Measurements from ENCODE around the gene MYO5B.
A peak's percentile ranks its signal among the peaks of the same experiment; 100 is the strongest.
"Not testable (repeated sequence)": the region's sequence is repeated elsewhere in the genome, so short reads cannot be mapped to it uniquely, and the experiment has no call there.

Gene MYO5B

DNA sequence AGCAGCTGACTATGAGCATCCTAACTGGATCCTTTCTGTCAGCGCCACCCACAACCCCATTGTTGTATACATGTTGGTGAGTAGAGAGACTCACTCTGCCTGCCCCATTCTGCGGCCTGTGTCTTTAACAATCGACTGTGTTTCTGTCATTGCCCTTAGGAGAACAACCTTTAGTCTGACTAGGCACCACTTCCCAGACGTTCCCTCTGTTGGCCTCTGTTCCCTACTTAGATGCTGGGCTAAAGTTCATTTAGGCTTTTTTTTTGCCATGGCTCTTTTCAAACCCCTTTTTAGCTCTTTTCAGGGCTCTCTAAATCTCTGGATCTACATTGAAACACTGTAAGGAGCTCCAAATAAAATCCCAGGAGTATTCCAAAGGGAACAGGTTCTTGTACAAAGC lies 361.1 kb downstream of the MYO5B start:
- no peak for DNase-seq (ENCODE audit: low spot score)

DNA sequence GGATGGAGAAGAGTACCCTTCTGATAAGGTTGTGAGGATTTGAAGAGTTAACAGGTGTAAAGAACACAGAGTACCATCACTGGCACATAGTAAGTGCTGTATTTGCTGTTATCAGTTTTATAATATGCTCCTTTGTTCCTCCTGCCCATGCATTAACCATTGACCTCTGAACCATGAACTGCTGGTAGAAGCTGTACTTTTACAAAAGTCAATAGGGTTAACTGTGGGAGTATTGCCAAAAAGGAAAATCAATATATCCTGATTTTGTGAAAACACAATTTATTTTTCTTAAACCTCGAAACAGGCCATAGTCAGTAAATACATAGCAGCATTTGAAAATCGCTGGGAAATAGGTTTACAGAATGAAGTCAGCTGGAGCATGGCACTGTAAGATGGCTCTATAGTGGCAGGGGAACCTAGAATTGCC lies 362.7 kb downstream of the MYO5B start:
- DNase-seq (ENCODE audit: low spot score), result no peak

DNA sequence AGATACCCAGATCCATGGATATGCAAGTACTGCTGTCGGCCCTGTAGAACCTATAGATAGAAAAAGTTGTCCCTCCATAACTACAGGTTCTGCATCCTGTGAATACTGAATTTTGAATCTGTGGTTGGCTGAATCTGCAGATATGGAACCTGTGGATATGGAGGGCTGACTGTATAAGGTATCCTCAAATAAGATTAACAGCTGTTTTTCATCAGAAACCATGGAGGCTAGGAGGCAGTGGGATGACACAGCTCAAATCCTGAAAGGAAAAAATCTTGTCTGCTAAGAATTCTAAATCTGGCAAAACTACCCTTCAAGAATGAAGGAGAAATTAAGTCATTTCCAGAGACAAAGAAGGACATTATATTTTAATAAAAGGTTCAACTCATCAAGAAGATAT lies 367.0 kb downstream of the MYO5B start:
- DNase-seq (ENCODE audit: low spot score), result no peak

DNA sequence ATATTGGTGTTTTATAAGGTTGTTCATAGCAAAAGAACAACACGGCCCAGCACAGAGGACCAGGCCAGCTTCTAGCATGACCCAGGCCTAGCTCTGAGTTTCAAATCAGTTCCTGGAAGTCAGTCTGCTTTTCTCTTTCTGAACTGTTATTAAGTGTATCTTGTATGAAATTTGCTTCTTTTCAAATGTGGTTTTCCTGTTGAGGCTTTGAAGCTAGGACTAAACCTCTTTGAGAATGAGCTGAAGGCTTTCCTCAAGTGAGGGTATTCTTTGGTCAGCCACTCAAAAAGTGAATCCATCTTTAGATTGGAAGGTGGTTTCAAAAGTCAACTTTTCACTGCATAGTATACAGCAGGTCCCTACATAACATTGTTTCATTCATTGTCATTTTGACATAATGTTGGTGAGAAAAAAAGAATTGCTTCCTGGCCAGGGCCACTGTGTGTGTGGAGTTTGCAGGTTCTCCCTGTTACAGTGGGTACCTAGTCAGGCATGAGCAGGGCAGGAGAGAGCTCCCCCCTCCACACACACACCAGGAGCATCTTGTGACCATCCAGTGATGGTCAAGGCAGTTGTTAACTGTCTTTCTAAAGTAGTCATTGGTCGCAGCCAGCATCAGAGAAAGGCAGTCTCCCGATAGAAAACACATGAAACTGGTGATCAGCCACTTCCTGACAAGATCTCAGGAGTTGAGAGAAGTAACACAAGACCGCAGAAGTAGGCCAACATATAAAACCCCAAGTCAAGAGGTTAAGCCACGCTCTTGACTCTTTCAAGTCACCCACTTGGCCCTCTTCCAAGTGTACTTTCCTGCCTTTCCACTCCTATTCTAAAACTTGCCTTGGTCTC lies 374.9 kb downstream of the MYO5B start:
- no peak for DNase-seq (ENCODE audit: low spot score)

DNA sequence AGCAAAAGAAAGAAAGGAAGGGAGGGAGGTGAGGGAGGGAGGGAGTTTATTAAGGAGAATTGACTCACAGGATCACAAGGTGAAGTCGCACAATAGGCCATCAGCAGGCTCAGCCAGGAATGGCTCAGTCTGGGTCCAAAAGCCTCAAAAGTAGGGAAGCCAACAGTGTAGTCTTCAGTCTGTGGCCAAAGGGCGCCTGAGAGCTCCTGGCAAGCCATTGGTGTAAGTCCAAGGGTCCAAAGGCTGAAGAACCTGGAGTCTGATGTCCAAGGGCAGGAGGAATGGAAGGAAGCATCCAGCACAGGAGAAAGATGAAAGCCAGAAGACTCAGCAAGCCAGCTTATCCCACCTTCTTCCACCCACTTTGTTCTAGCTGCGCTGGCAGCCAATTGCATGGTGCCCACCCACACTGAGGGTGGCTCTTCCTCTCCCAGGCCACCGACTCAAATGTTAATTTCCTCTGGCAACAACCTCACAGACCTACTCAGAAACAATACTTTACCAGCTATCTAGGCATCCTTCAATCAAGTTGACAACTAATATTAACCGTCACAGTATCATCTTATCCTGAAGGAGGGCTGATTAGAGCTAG lies 375.8 kb downstream of the MYO5B start:
- no peak for DNase-seq (ENCODE audit: low spot score)

DNA sequence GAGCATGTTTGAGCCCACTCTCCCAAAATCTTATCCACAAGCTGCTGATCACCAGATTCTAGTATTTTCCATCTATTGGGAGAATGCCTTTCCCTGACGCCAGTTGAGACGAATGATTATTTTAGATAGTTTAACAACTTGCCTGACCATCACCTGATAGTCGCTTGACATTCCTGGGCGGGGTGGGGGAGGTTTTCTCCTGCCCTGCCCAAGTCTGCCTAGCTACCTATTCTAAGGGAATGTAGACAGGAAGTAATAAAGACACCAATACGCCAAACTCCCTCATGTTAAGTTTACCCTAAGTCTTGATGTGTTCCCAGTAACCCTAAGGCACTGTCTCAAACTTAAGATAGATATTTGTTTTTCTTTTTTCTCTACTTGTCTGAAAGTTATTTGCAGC lies 377.0 kb downstream of the MYO5B start:
- DNase-seq (ENCODE audit: low spot score), result no peak

DNA sequence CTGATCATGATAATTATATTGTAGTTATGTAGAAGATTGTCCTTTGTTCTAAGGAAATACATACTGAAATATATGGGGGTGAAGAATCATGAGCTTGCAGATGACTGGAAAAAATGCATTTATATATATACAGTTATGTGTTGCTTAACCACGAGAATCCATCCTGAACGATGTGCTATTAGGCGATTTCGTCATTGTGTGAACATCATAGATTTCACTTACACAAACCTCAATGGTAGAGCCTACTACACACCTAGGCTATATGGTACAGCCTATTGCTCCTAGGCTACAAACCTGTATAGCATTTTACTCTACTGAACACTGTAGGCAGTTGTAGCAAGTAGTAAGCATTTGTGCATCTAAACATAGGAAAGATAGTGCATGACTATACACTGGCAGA lies 379.0 kb downstream of the MYO5B start:
- DNase-seq (ENCODE audit: low spot score), result no peak

DNA sequence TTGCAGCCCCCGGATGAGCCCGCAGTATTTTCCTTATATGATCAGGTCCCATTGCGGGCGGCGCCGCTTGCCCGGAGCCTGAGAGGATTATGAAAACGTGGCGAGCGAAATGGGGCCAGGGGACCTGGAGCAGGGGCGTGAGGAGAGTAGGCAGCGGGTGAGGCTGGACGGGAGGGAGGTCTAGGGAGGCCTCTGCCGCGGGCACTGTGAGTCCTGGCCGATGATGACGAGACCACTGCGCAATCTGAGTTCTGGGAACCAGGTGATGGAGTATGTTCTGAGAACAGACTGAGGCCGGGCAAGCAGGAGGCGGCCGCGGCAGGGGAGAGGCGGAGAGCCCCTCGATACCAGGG lies 380.8 kb downstream of the MYO5B start:
- DNase-seq (ENCODE audit: low spot score), result peak; percentile 52

DNA sequence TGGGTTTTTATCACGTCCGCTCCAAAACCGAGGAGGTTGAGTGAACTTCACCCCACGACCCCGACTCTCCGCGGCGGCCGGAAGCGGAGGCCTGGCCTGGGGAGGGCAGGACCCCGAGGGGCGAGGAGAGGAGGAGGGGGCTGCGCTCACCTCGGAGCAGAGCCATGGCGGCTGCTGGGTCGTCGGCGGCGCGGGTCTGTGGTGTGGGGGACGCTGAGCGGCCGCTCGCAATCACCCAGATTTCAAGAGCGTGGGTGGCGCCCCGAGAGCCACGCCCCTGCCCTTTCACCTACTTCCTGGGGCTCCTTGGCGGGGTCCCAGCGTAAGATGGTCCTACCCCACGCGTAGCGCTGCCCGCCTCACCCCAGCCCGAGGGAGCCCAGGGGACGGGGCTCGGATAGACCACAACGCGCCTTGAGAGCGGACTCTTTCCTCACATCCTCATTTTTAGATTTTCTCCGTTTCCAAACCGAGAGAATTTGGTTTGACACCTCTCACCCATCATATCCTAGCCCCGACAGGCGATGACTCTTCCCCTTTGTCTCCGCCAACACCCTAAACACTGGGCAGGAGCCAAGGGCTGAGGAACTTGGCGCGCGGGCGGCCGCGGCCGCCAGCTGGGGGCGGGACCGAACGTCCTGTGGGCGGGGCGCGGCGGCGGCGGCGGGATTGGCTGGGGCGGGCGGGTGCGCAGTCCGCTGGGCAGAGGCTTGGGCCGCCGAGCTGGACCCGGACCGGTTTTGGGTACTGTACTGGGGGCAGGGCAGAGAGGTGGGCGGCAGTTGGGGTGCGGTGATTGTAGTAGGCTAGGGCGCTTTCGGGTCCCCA lies 381.4 kb downstream of the MYO5B start, which contains the start of gene ACAA2:
TSS of gene ACAA2 (minus strand) at position 215 of the 828 bp plus-strand sequence. CDS start at position 166, 49 bp downstream.
- peak; percentile 91 for DNase-seq (ENCODE audit: low spot score)

DNA sequence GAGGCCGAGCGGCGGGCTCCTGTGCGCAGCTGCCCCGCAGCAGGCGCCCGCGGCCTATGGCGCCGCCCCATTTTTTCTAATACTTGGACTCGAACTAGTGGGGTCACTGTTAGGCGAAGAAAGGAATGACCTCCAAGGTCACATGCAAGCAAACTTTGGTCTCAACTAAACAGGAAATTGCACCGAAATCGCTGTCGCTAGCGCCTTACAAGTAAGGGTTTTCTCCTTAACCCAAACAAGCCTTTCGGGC lies 382.0 kb downstream of the MYO5B start:
- DNase-seq (ENCODE audit: low spot score), result no peak

DNA sequence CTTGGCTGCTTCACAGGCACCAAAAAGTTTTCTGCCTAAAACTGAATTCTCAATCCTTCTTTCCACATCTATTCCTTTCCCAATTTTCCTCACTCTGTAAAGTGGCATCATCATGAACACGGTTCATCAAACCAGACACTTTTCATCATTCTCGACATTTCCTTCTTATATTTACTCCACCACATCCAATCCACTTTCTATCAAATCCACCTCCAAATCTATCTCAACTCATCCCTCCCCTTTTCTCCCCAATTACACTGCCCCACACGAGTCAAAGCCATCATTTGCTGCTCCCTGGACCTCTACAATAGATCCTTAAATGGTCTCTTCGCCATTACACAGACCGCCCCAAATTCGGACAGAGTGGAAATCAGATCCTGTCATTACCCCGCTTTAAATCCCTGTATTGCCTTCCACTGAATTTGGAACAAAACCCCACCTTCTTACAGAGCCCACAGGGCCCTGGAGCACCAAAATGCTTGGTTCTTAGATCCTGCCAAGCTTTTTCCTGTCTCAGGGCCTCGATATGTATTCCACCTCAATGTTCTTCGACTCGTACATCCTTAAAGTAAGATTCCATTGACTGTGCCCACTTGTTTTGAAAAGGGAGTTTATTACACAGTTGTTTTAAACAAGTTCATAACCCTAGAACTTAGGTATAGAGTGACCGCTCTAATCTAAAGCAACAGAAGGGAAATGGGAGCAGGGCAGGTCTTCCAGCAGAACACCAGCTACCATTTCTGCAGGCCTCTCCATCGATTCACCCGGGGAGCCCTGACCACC lies 382.5 kb downstream of the MYO5B start:
- DNase-seq (ENCODE audit: low spot score), result peak; percentile 45

DNA sequence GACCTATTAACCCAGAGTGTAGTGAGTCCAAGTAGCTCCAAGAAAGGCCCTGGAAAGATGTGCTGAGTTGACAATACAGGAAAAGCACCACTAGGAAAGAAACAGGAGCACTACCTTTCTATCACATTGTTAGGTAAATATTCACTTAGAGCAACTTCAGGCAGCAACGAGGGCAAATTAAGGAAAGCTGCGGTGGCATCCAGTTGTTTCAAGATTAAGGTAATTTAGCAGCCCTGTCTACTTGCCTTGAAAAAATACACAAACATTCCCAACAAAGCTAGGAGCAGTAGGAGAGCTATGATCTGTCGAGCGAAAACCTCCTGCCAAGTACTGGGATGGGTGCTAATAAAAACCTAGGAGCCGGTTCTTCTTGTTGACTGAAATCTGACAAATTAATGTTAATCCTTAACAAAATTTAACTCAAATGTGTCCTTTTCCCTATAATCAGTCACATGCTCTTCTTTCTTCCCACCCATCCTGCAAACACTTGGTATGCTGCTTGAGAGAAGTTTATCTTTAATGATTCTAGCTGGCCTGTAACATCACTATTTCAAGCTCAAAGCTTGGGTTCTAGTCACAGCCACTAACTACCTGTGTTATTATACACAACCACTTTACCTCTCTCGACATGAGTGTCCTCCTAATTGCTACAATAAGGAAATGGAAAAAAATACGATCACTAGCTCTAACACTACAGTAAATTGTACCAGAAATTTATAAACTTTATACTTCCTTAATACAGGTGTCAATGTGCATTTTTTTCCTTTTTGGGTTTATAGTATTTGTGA lies 383.6 kb downstream of the MYO5B start:
- DNase-seq (ENCODE audit: low spot score), result peak; percentile 26

DNA sequence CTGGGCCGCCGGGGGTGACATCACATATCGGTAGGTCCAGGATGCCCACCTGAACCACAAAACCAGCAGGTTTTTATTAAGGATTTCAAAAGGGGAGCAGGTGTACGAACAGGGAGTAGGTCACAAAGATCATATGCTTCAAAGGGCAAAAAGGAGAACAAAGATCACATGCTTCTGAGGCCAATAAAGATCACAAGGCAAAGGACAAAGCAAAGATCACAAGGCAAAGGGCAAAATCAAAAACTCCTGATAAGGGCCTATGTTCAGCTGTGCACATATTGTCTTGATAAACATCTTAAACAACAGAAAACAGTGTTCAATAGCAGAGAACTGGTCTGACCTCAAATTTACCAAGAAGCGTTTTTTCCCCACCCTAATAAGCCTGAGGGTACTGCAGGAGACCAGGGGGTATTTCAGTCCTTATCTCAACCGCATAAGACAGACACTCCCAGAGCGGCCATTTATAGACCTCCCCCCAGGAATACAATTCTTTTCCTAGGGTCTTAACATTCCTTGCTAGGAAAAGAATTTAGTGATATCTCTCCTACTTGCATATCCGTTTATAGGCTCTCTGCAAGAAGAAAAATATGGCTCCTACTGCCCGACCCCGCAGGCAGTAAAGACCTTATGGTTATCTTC lies 386.3 kb downstream of the MYO5B start:
- not testable (repeated sequence) for DNase-seq (ENCODE audit: low spot score)

DNA sequence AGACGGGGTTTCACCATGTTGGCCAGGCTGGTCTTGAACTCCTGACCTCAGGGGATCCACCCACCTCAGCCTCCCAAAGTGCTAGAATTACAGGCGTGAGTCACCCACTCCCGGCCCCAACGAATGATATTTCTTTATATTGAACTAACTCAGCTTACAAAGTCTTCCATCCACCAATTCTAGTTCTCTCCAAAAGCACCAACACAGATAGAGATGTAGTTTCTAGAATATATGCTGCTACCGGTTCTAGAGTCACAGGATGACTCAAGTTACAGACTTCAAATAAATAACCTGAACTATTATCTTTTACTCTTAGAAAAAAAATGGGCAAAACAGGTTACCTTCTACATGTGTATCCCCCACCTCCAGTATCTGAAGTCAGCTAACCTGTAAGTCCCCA lies 390.9 kb downstream of the MYO5B start:
- DNase-seq (ENCODE audit: low spot score), result no peak

DNA sequence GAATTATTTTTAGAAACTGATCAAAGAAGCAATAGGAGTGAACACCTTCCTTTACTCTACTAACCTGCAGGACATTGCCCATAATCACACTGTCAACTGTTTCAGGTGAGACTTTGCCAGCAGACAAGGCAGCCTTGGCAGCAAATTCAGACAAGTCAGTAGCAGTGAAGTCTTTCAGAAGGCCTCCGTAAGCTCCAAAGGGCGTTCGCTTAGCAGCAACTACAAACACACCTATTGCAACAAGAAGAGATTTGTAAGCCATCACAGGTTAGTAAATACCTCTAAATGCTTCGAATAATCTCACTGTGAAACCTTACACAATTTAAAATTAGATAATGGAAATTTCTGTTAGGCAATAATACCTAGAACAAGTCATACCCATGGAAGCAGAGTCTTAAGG lies 392.3 kb downstream of the MYO5B start:
- DNase-seq (ENCODE audit: low spot score), result no peak

DNA sequence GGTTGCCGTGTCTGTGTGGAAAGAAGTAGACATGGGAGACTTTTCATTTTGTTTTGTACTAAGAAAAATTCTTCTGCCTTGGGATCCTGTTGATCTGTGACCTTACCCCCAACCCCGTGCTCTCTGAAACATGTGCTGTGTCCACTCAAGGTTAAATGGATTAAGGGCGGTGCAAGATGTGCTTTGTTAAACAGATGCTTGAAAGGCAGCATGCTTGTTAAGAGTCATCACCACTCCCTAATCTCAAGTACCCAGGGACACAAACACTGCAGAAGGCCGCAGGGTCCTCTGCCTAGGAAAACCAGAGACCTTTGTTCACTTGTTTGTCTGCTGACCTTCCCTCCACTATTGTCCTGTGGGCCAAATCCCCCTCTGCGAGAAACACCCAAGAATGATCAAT lies 394.5 kb downstream of the MYO5B start:
- DNase-seq (ENCODE audit: low spot score), result not testable (repeated sequence)

DNA sequence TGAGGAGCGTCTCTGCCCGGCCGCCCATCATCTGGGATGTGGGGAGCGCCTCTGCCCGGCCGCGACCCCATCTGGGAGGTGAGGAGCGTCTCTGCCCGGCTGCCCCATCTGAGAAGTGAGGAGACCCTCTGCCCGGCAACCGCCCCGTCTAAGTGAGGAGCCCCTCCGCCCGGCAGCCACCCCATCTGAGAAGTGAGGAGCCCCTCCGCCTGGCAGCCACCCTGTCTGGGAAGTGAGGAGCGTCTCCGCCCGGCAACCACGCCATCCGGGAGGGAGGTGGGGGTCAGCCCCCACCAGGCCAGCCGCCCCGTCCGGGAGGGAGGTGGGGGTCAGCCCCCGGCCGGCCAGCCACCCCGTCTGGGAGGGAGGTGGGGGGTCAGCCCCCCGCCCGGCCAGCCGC lies 395.1 kb downstream of the MYO5B start:
- not testable (repeated sequence) for DNase-seq (ENCODE audit: low spot score)

DNA sequence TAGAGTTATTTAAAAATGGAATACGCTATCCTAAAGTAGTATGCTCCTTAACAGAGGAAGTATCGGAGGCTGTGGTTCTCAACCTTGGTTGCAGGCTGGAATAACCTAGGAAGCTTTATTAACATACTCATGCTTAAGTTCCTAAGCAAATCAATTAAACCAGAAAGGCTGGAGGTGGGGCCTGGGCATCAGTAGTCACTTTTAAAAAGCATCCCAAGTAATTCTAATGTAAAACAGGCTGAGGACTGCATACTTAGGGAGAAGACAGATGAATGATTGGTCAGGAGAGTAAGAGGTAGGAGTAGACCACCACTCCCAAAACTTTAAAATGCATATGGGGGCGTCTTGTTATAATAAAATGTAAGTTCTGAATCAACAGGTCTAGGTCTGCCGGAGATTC lies 396.9 kb downstream of the MYO5B start:
- DNase-seq (ENCODE audit: low spot score), result no peak

DNA sequence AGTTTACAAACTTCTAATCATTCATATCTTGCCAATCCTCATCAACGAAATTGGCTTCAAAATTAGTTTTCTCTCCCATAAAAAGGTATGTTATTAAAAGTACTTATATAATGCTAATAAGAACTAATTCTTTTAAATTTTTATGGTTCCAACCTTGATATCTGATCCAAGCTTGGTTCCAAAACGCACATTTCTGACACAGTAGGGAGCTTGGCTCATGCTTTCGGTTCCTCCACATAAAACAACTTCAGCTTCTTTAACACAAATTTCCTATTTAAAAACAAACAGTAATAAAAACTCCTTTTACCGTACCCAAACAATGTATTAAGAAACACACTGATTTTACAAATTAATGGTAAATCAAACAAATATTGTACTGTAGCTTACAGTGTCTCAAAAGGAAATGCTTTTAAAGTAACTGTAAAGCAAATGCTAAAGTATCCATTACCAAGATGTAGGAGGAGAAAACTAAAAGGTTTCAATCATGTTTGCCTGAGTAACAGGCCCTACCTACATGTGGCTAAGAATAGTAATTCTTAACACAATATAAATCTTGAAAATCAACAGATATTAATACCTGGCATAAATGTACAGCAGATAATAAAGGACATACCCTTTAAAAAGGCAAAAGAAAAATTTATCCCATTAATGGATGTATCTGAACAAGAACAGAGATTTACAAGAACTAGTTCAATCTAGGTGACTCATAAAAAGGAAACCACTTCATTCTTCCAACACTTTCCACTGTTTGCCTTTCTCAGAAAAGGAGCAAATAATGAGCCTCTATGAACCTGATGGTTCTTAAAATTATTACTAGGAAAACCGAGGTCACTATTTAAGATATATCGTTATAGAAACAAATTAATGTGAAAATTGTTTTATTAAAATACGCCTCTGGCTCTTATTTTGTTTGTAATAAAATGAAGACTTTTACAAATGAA lies 399.1 kb downstream of the MYO5B start:
- DNase-seq (ENCODE audit: low spot score), result peak; percentile 13

DNA sequence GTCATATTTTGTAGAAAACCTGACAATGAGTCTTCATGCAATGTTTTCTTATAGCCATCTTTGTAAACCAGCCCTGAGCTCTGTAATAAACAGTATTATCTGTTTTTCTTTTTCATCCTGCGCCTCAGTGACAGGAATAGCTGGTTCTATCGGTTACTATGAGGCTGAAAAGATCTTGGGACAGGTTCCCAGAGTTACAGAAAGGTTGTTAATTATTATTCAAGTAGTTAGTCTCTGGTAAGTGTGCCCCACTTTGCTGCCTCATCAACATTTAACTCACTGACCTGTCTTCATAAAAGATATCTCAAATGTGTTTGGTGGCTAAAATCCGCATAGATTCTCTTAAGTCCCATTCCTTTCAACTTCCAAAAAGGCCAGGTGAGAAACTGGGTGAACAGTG lies 400.2 kb downstream of the MYO5B start:
- peak; percentile 9 for DNase-seq (ENCODE audit: low spot score)
